T-helper 17 cell (primary cell): ENCODE data around the gene ZCCHC7. TPM values are rescaled to one million over a fixed set of nuclear protein-coding genes. Genes with fewer than 3 reads are reported as not detected.
A peak's percentile ranks its signal among the peaks of the same experiment; 100 is the strongest.

Experiments used
- ATAC-seq: fragments of 150-1000 bp; cut with Tn5 transposase; 2 replicates; pipeline ENCODE4 v1.10.0; 2021; ENCODE audit warnings: mild to moderate bottlenecking, moderate library complexity
- DNase-seq, 3 donors: peaks; one replicate each; pipeline versions ENCODE4 v3.0.0 to v3.0.0-alpha.2; 2020 to 2021
- H3K9me3 ChIP-seq: one replicate; pipeline ENCODE4 v1.7.0; 2013; ENCODE audit warnings: low read length, mild to moderate bottlenecking; ENCODE audit not compliant: control insufficient read depth, poor library complexity, severe bottlenecking
- H3K27ac Mint-ChIP-seq: one replicate; pipeline ENCODE4 v1.8.0; 2022; ENCODE audit warnings: mild to moderate bottlenecking, moderate library complexity, mixed read lengths
- H3K27me3 Mint-ChIP-seq: one replicate; pipeline ENCODE4 v1.8.0; 2022; ENCODE audit warnings: mixed read lengths
- H3K36me3 Mint-ChIP-seq: one replicate; pipeline ENCODE4 v1.8.0; 2022; ENCODE audit warnings: low read depth, mixed read lengths
- H3K4me1 Mint-ChIP-seq: one replicate; pipeline ENCODE4 v1.8.0; 2022; ENCODE audit warnings: mild to moderate bottlenecking, mixed read lengths
- H3K4me3 Mint-ChIP-seq: one replicate; pipeline ENCODE4 v1.8.0; 2022; ENCODE audit warnings: mild to moderate bottlenecking, moderate library complexity, mixed read lengths
- total RNA-seq, 4 donors: library from RNA in 2 of 4; stranded (reverse) in 2 of 4; gene quantifications; one replicate each; pipeline ENCODE4 v1.2.3 and lab custom pipeline; 2022 to 2026

The ZCCHC7 gene
- total RNA-seq, 2 donors from 2014 or later, result 33.4 to 33.6 TPM

GRCh38 chr9:37239921-37240320, 119.5 kb downstream of the ZCCHC7 start:
- DNase-seq (no peak), ATAC-seq (no peak)
- Mint-ChIP-seq H3K27me3 (no peaks in the 10 kb centered on the region), H3K4me3 (no peak overlapping the region), H3K27ac (no peak overlapping the region), H3K4me1 (peaks cover 21% of the 10 kb centered on the region), H3K36me3 (no peaks in the 10 kb centered on the region)
- no peaks in the 10 kb centered on the region for H3K9me3 ChIP-seq

- Mint-ChIP-seq H3K27ac (no peak overlapping the region), H3K36me3 (peaks cover 4% of the 10 kb centered on the region), H3K4me1 (peaks cover 20% of the 10 kb centered on the region), H3K4me3 (no peak overlapping the region), H3K27me3 (no peaks in the 10 kb centered on the region)
- no peak for ATAC-seq
- DNase-seq, result no peak
- H3K9me3 ChIP-seq, result no peaks in the 10 kb centered on the region
Measured at GRCh38 chr9:37241340-37241739, 121.0 kb downstream of the ZCCHC7 start.

- Mint-ChIP-seq H3K27me3 (no peaks in the 10 kb centered on the region), H3K36me3 (peaks cover 4% of the 10 kb centered on the region), H3K4me3 (no peak overlapping the region), H3K4me1 (peaks cover 15% of the 10 kb centered on the region), H3K27ac (no peak overlapping the region)
- ATAC-seq (no peak), DNase-seq (no peak)
- H3K9me3 ChIP-seq, result no peaks in the 10 kb centered on the region
Measured at GRCh38 chr9:37242089-37242488, 121.7 kb downstream of the ZCCHC7 start.

- H3K4me1 Mint-ChIP-seq, result peaks cover 9% of the 10 kb centered on the region
- no peak for DNase-seq
- H3K27ac Mint-ChIP-seq, result no peak overlapping the region
- no peaks in the 10 kb centered on the region for H3K9me3 ChIP-seq
- no peak for ATAC-seq
- H3K36me3 Mint-ChIP-seq, result peaks cover 4% of the 10 kb centered on the region
- no peaks in the 10 kb centered on the region for H3K27me3 Mint-ChIP-seq
- H3K4me3 Mint-ChIP-seq, result no peak overlapping the region
Measured at GRCh38 chr9:37243588-37244345, 123.4 kb downstream of the ZCCHC7 start.

DNA sequence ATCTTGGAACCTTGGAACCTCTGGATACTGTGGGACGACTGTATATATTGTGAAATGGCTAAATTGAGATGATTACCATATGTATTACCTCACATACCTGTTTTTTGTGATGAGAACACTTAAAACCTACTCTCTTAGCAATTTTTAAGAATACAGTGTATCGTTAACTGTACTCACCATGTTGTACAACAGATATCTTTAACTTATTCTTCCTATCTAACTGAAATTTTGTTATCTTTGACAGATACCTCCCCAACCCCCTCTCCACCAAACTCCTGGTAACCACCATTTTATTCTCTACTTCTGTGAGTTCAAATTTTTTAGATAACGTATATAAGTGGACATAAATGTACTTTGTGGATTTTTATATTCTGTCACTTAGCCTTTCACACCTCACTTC, 126.5 kb downstream of the ZCCHC7 start:
- ATAC-seq, result no peak
- no peak for DNase-seq
- no peaks in the 10 kb centered on the region for H3K27me3 Mint-ChIP-seq
- H3K36me3 Mint-ChIP-seq, result peaks cover 8% of the 10 kb centered on the region
- no peak overlapping the region for H3K4me3 Mint-ChIP-seq
- H3K9me3 ChIP-seq, result no peaks in the 10 kb centered on the region
- H3K27ac Mint-ChIP-seq, result no peak overlapping the region
- peaks cover 14% of the 10 kb centered on the region for H3K4me1 Mint-ChIP-seq

DNA sequence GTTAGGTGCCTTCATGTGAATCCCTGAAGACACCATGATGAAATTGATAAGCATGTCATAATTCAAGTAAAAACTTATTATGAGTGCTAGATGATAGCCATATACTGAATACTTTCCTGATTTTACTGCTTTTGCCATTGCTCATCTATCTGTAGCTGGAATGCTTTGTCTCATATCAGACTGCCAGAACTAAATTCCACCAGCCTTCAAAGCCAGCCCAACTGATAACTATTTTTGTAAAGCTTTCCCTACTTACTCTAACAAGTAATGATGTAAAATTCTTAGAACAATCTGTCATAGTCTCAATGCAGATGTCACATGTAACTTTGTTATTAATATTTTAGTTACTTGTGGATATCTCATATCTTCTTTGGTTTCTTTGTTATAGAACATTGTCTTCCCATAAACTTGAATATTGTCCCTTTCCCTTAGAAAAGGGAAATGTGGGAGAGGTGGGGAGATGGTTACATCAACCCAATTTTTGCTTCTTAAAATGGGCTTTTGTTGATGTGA, 128.3 kb downstream of the ZCCHC7 start:
- no peak for DNase-seq
- H3K4me3 Mint-ChIP-seq, result no peak overlapping the region
- no peak overlapping the region for H3K27ac Mint-ChIP-seq
- peaks cover 8% of the 10 kb centered on the region for H3K36me3 Mint-ChIP-seq
- H3K4me1 Mint-ChIP-seq, result peaks cover 13% of the 10 kb centered on the region
- H3K27me3 Mint-ChIP-seq, result no peaks in the 10 kb centered on the region
- no peaks in the 10 kb centered on the region for H3K9me3 ChIP-seq
- no peak for ATAC-seq

GRCh38 chr9:37251452-37251851, 131.1 kb downstream of the ZCCHC7 start:
- no peaks in the 10 kb centered on the region for H3K9me3 ChIP-seq
- Mint-ChIP-seq H3K4me1 (peaks cover 7% of the 10 kb centered on the region), H3K4me3 (no peak overlapping the region), H3K27me3 (no peaks in the 10 kb centered on the region), H3K27ac (no peak overlapping the region), H3K36me3 (peaks cover 4% of the 10 kb centered on the region)
- ATAC-seq, result peak; percentile 50
- DNase-seq, result no peak

GRCh38 chr9:37253377-37253937, 133.1 kb downstream of the ZCCHC7 start:
- H3K36me3 Mint-ChIP-seq, result peaks cover 4% of the 10 kb centered on the region
- H3K27me3 Mint-ChIP-seq, result no peaks in the 10 kb centered on the region
- H3K9me3 ChIP-seq, result no peaks in the 10 kb centered on the region
- H3K4me3 Mint-ChIP-seq, result no peak overlapping the region
- peaks cover 9% of the 10 kb centered on the region for H3K4me1 Mint-ChIP-seq
- DNase-seq (no peak), ATAC-seq (no peak)
- H3K27ac Mint-ChIP-seq, result no peak overlapping the region

DNA sequence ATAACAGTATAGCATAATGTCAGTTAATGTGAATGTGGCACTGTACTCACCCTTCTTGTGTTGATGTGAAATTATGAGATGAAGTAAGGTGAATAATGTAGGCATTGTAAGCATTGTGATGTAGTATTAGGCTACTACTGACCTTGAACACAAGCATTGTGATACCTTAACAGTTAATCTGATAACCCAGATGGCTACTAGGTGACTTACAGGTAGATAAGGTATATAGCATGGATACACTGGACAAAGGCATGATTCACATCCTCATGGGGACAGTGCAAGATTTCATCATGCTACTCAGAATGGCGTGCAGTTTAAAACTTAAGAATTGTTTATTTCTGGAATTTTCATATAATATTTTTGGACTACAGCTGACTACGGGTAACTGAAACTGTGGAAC, 134.8 kb downstream of the ZCCHC7 start:
- H3K36me3 Mint-ChIP-seq, result no peaks in the 10 kb centered on the region
- no peak overlapping the region for H3K27ac Mint-ChIP-seq
- DNase-seq (no peak), ATAC-seq (no peak)
- H3K9me3 ChIP-seq, result no peaks in the 10 kb centered on the region
- H3K4me1 Mint-ChIP-seq, result peaks cover 5% of the 10 kb centered on the region
- no peaks in the 10 kb centered on the region for H3K27me3 Mint-ChIP-seq
- no peak overlapping the region for H3K4me3 Mint-ChIP-seq

DNA sequence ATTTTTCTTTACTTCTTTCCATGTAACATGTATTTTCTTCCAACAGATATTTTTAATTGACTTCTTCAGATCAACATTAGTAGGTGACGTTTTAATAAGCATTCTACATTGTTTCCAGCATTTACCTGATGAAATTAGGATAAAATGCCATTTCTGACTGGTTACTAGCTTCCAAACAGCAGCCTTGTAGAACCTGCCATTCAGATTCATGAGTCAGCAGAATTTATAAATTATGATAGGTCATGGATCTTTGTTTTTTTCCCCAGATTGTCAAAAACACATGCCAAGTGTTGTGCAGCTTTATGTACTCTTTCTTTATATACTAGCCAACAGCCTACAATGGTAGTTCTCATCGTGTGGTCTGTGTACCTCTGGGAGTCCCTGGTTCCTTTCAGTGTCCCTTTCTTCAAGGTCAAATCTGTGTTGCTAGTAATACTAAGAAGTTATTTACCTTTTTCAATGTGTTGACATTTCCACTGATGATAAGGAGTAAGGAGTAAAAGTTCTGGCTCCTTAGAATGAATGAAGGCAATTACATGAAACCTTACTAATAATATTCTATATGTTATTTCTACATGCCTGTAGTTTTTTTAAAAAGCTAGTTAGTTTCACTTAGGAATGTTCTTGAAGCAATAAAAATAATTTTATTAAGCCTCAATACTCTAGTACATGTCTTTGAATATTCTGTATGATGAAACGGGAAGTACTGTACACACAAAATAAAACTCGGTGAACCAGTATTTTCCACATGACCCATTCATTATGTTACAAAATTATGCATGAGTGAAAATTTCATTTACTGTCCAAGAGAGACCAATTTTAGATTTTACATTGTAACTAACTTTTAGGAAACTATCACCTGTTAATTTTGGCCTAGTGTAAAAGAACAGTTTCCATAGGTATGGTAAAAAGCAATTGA, 135.8 kb downstream of the ZCCHC7 start:
- no peaks in the 10 kb centered on the region for H3K36me3 Mint-ChIP-seq
- no peaks in the 10 kb centered on the region for H3K27me3 Mint-ChIP-seq
- no peak overlapping the region for H3K4me3 Mint-ChIP-seq
- H3K9me3 ChIP-seq, result no peaks in the 10 kb centered on the region
- no peak overlapping the region for H3K27ac Mint-ChIP-seq
- ATAC-seq (no peak), DNase-seq (no peak)
- H3K4me1 Mint-ChIP-seq, result peaks cover 6% of the 10 kb centered on the region

GRCh38 chr9:37259951-37260350, 139.6 kb downstream of the ZCCHC7 start:
- H3K4me3 Mint-ChIP-seq, result no peak overlapping the region
- H3K4me1 Mint-ChIP-seq, result peaks cover 11% of the 10 kb centered on the region
- no peak for ATAC-seq

DNA sequence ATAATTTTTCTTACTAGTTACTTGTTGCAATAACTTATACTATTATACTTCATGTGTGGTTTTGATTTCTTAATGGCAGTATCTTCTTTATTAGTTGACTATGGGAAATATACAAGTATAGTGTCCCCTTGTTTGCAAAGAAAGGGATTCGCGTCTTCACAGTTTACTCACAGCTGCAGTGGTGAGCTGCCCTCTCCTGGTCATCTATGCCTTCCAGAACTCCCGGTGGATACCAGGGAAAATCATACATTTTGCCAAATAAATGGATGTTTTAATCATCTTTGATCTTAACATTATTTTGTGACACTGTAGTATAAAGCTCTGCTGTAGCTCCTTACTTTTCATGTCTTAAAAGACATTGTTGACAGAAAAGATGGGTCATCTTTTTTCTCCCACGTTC, 142.0 kb downstream of the ZCCHC7 start:
- peak overlapping the region; percentile 27 for H3K27ac Mint-ChIP-seq
- no peaks in the 10 kb centered on the region for H3K36me3 Mint-ChIP-seq
- no peaks in the 10 kb centered on the region for H3K27me3 Mint-ChIP-seq
- no peak for ATAC-seq
- no peaks in the 10 kb centered on the region for H3K9me3 ChIP-seq
- H3K4me1 Mint-ChIP-seq, result peaks cover 11% of the 10 kb centered on the region
- no peak overlapping the region for H3K4me3 Mint-ChIP-seq
- no peak for DNase-seq

More at GRCh38 chr9:37259951-37260350, 139.6 kb downstream of the ZCCHC7 start:
- no peak overlapping the region for H3K27ac Mint-ChIP-seq
- H3K36me3 Mint-ChIP-seq, result no peaks in the 10 kb centered on the region
- H3K9me3 ChIP-seq, result no peaks in the 10 kb centered on the region
- DNase-seq, result no peak
- H3K27me3 Mint-ChIP-seq, result no peaks in the 10 kb centered on the region

- Mint-ChIP-seq H3K27ac (no peak overlapping the region), H3K4me1 (peaks cover 14% of the 10 kb centered on the region), H3K4me3 (no peak overlapping the region), H3K27me3 (no peaks in the 10 kb centered on the region), H3K36me3 (peaks cover 3% of the 10 kb centered on the region)
- DNase-seq (no peak), ATAC-seq (no peak)
- H3K9me3 ChIP-seq, result no peaks in the 10 kb centered on the region
Measured at GRCh38 chr9:37264539-37264938, 144.2 kb downstream of the ZCCHC7 start.
